ENCODE results near the gene SEMA4C. TPM values are rescaled to one million over a fixed set of nuclear protein-coding genes. Genes with fewer than 3 reads are reported as not detected.
A peak's percentile ranks its signal among the peaks of the same experiment; 100 is the strongest.

Gene SEMA4C
- total RNA-seq, 2 donors from 2014 or later: 17.0 to 18.0 TPM

DNA sequence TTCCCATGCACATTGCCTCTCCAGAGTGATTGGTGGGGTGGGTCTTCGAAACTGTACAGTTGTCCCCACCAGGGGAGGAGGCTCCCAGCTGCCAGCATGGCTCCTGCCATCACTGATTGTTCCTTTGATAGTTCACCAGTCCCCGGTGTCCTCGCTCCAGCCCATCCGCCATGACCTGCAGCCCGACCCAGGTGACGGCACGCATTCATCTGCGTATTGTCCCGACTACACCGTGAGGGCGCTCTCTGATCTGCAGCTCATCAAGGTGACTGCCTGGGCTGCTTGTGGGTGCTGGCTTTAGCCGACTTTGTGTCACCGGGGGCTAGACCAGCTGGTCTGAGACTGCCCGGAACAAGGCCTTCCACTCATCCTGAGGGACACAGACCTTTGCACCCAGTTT lies 41.4 kb downstream of the SEMA4C start:
- DNase-seq (ENCODE audit: low spot score): no peak
- no peak for ATAC-seq
- Mint-ChIP-seq H3K4me3 (no peak overlapping the region), H3K4me1 (ENCODE audit: low read depth in 2 of 2) (no peaks in the 10 kb centered on the region), H3K9me3 (no peaks in the 10 kb centered on the region), H3K36me3 (peaks cover 16% of the 10 kb centered on the region), H3K27me3 (no peaks in the 10 kb centered on the region), H3K27ac (peak overlapping the region; percentile 27 to 77)

DNA sequence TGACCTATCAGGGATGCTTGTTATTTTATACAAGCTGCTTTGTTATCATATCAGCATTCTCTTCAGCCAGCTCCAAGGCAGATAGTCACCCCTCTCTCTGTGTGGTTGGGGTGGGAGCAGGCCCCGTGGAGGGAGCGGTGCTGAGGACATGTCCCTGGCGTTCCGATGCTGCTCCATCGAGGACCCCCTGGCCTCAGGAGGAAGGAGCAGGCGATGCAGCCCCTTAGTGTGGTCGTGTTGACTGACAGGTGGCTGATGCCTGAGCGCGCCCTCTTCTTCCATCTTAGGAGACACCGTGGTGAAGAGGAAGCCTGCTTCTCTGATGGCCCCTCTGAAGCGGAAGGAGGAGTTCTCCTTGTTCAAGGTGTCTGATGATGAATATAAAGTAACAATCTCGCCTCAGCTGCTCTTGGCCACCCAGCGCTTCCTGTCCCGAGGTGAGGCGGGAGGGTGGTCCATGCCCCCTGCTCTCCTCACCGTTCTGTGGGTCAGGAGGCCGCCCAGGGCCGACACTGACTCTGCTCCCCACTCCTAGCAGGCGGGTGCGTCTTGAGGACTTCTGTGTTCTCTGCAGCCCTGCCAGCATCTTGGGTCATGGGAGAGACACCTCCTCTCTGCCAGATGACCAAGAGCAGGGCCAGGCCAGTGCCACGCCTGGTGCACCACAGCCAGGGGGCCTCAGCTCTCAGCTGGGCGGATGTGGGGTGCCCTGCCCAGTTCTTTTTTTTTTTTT lies 43.2 kb downstream of the SEMA4C start:
- no peak overlapping the region for H3K4me3 Mint-ChIP-seq
- no peaks in the 10 kb centered on the region for H3K9me3 Mint-ChIP-seq
- no peaks in the 10 kb centered on the region for H3K27me3 Mint-ChIP-seq
- ATAC-seq: no peak
- peaks cover 16% of the 10 kb centered on the region for H3K36me3 Mint-ChIP-seq
- DNase-seq (ENCODE audit: low spot score): no peak
- no peak overlapping the region for H3K27ac Mint-ChIP-seq
- H3K4me1 Mint-ChIP-seq (ENCODE audit: low read depth in 2 of 2): no peaks in the 10 kb centered on the region

DNA sequence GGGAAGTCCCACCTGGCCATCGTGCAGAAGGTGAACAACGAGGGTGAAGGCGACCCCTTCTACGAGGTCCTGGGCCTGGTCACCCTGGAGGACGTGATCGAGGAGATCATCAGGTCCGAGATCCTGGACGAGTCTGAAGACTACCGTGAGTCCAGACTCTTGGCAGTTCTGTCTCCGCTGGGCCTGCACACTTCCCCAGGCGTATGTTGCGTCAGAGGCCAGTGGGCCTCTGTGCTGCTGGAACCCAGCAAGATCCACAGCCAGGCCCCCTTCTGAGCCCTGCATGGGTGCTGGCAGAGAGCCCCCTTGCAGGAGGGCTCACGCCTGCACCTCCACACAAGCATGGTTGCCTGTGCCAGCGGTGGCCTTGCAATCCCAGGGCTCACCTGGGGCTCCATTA lies 44.8 kb downstream of the SEMA4C start:
- DNase-seq (ENCODE audit: low spot score) (no peak), ATAC-seq (no peak)
- no peaks in the 10 kb centered on the region for H3K27me3 Mint-ChIP-seq
- H3K4me3 Mint-ChIP-seq: no peak overlapping the region
- H3K4me1 Mint-ChIP-seq (ENCODE audit: low read depth in 2 of 2): peaks cover 11 to 14% of the 10 kb centered on the region in 2 donors
- H3K9me3 Mint-ChIP-seq: no peaks in the 10 kb centered on the region
- peaks cover 12% of the 10 kb centered on the region for H3K36me3 Mint-ChIP-seq
- no peak overlapping the region for H3K27ac Mint-ChIP-seq

DNA sequence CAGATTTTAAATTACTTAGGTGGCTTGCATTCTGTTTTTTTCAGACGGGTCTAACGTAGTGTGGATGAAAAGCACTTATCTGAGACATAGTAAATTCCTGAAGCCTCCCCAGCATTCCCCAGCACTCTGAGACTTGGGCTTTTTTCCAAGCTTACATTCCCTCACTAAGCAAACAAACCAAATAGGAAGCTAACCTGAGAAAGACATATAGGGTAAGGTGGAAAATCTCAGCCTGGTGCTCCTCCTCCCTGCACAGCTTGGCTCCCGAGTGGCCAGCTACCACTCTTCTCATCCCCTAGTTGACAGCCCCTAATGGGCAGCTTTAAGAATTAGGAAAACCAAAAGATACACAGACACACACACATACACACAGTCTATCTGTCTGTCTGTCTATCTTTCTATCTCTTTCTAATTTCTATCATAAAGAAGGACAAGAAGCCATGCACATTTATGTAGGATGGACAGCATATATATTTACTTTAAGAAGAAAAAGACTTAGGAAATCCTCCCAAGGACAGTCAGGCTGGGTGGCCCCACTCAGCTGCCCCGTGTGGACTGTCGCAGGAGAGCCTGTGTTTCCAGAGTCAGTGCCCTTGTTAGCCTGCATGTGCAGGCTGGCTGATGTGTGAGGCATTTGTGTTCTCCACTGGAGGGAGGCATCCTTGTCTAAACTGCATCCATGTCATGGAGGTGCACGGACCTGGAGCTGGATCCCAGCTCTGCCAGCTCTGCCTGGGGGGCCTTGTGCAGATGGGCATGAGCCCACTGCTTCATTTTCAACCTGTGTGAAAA lies 45.6 kb downstream of the SEMA4C start:
- DNase-seq (ENCODE audit: low spot score) (no peak), ATAC-seq (no peak)
- Mint-ChIP-seq H3K27ac (peak overlapping the region in 1 of 2 donors; percentile 47), H3K4me1 (ENCODE audit: low read depth in 2 of 2) (peaks cover 19 to 22% of the 10 kb centered on the region in 2 donors), H3K36me3 (peaks cover 6% of the 10 kb centered on the region), H3K4me3 (no peak overlapping the region), H3K9me3 (no peaks in the 10 kb centered on the region), H3K27me3 (no peaks in the 10 kb centered on the region)

DNA sequence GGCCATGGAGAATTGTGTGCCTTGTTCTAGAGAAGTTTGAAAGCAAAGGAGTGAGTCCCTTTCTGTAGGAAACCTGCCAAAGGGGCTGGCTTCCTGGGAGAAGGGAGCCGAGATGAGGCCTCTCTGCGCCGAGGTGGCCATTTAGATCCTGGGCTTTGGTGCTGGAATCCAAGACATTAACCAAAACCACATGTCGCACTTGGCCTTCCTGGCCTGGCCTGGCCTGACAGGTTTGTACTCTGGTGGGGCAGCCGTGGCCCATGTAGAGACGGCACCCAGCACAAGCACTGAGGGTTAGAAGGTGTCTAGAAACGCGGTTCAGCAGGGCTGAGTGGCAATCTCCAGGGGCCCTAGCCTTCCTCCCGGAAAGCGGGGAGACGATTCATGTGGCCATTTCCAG lies 46.7 kb downstream of the SEMA4C start:
- Mint-ChIP-seq H3K36me3 (peaks cover 4% of the 10 kb centered on the region), H3K4me3 (no peak overlapping the region), H3K27me3 (no peaks in the 10 kb centered on the region), H3K27ac (no peak overlapping the region), H3K9me3 (no peaks in the 10 kb centered on the region), H3K4me1 (ENCODE audit: low read depth in 2 of 2) (peaks cover 30 to 31% of the 10 kb centered on the region in 2 donors)
- ATAC-seq: no peak
- no peak for DNase-seq (ENCODE audit: low spot score)

DNA sequence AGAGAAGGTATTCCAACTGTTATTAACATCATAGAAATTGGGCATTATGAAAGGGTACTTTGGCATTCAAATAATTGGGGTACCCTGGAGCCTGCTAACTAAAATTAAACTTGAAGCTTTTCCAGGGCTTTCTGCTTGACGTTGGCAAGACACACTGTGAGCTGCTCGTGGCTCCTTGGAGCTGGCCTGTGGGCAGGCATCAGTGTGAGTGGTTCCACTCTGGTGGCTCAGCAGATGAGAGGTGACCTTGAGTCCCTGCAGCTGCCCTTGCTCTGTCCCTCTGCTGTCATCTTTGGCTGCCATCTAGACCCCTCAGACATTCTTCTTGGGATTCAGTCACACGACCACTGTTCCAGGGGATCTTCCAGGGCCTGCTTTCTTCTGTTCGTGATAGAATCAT lies 47.1 kb downstream of the SEMA4C start:
- DNase-seq (ENCODE audit: low spot score): no peak
- H3K4me3 Mint-ChIP-seq: no peak overlapping the region

DNA sequence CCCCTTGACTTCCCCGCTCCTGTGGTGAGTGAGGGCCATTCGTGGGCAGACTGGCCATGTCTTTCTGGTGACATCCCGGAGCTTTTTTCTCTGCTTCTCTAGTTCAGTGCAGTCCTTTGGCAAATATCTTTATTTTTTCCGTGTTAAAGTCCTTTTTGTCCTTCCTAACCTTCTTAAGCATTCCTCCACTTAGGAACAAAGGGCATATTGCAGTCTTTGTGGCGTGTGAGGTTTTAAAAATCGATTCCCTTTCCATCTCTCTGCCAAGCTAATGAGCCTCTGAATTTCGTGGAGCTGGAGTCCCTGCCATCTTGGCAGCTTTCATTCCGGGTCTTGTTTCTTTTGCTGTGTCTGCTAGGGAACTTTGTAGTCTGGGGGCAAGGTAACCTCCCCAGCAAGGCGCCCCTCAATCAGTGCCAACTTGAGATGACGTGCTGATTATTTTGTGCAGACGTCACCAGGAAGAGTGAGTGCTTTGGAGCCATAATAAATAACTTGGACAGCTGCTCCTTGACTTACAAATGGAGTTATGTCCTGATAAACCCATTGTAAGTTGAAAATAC lies 48.7 kb downstream of the SEMA4C start:
- H3K36me3 Mint-ChIP-seq: peaks cover 4% of the 10 kb centered on the region
- ATAC-seq (no peak), DNase-seq (ENCODE audit: low spot score) (no peak)
- H3K27me3 Mint-ChIP-seq: no peaks in the 10 kb centered on the region
- H3K4me3 Mint-ChIP-seq: no peak overlapping the region
- H3K27ac Mint-ChIP-seq: no peak overlapping the region
- H3K4me1 Mint-ChIP-seq (ENCODE audit: low read depth in 2 of 2): peaks cover 34 to 40% of the 10 kb centered on the region in 2 donors
- H3K9me3 Mint-ChIP-seq: no peaks in the 10 kb centered on the region

More for the DNA sequence above, 47.1 kb downstream of the SEMA4C start:
- peaks cover 4% of the 10 kb centered on the region for H3K36me3 Mint-ChIP-seq
- ATAC-seq: no peak
- peaks cover 32 to 35% of the 10 kb centered on the region in 2 donors for H3K4me1 Mint-ChIP-seq (ENCODE audit: low read depth in 2 of 2)
- no peaks in the 10 kb centered on the region for H3K9me3 Mint-ChIP-seq
- no peak overlapping the region for H3K27ac Mint-ChIP-seq
- no peaks in the 10 kb centered on the region for H3K27me3 Mint-ChIP-seq

DNA sequence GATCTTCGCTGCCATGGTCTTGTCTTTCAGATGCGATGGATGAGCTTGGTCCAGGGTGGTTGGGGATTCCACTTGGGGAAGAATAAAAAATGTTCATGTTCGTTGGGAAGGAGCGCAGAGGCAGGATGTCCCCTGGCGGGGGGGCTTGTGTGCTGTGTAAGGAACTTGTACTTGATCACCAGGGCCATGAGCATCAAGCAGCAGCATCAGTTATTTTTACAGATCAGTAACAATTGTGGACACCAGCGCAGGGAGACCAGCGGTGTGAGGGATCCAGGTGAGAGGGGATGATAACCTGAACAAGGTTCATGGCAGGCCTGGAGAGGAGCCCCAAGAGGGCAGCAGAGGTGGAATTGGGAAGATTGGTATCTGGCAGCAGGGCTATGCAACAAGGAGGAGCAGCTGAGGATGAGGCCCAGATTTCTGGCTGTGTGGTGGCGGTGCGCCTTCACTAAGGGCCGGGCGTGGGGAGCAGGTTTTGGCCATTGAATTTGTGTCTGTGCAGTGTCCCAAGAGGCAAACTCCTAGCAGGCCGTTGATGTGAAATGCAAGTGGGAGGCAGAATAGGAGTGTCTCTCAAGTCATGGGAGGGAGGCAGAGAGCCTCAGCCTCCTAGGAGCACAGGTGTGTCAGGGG lies 49.9 kb downstream of the SEMA4C start:
- peaks cover 4% of the 10 kb centered on the region for H3K36me3 Mint-ChIP-seq
- peaks cover 39 to 46% of the 10 kb centered on the region in 2 donors for H3K4me1 Mint-ChIP-seq (ENCODE audit: low read depth in 2 of 2)
- ATAC-seq: no peak
- no peak for DNase-seq (ENCODE audit: low spot score)
- H3K27ac Mint-ChIP-seq: peak overlapping the region in 1 of 2 donors; percentile 9
- H3K9me3 Mint-ChIP-seq: no peaks in the 10 kb centered on the region
- H3K4me3 Mint-ChIP-seq: peak overlapping the region; percentile 2
- H3K27me3 Mint-ChIP-seq: no peaks in the 10 kb centered on the region

DNA sequence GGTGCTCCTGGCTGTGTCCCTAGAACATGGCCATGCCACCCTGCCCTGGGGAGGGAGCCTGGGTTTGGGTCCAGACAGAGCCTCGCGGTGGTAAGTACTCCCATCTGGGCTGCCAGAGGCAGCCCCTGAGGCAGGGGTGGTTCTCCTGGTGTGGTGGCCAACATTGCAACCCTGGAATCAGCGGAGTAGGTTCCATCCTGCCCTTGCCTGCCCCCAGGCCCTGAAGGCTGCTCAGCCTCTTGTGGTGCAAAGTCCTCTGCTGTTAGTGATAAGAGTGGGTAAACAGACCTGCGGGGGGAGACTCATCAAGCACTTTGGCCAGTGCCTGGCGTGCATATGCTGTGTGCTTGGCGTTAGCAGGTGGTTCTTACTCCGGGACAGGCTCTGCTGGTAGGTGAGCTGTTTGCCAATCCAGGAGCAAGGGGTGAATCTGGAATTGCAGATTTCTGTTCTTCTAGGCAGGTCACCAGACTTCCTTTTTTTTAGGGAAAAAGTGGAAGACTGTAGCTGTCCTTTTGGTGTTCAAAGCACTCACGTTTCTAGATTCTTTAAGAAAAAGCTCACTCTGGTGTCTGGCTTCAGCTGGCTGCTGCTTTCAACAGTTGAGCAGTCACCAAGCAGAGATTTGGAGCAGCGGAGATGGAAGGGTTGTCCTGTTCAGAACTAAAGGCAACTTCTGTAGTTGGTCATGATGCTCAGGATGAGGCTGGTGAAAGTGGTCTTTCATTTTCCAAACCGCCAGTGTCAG lies 50.6 kb downstream of the SEMA4C start:
- Mint-ChIP-seq H3K27ac (peak overlapping the region in 1 of 2 donors; percentile 9), H3K9me3 (no peaks in the 10 kb centered on the region), H3K27me3 (no peaks in the 10 kb centered on the region), H3K4me3 (peak overlapping the region; percentile 85), H3K36me3 (peaks cover 4% of the 10 kb centered on the region), H3K4me1 (ENCODE audit: low read depth in 2 of 2) (peaks cover 42 to 49% of the 10 kb centered on the region in 2 donors)
- DNase-seq (ENCODE audit: low spot score): no peak
- ATAC-seq: no peak

DNA sequence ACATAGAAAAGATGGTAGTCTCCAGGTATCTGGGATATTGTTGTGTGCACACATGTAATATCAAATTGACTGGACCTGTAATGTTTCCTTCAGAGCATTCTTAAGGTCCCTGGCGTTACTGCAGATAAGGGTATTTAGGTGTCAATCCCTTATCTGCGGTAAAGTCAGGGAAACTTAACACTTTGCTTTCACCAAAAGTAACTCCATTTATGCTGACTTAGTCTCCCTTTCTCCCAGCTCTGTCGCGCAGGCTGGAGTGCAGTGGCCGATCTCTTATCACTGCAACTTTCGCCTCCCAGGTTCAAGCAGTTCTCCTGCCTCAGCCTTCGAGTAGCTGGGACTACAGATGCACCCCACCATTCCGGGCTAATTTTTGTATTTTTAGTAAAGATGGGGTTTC lies 52.0 kb downstream of the SEMA4C start:
- Mint-ChIP-seq H3K9me3 (no peaks in the 10 kb centered on the region), H3K36me3 (peaks cover 4% of the 10 kb centered on the region), H3K27ac (peak overlapping the region in 1 of 2 donors; percentile 41), H3K27me3 (no peaks in the 10 kb centered on the region), H3K4me1 (ENCODE audit: low read depth in 2 of 2) (peaks cover 43 to 49% of the 10 kb centered on the region in 2 donors), H3K4me3 (peak overlapping the region; percentile 85)
- ATAC-seq (no peak), DNase-seq (ENCODE audit: low spot score) (no peak)

DNA sequence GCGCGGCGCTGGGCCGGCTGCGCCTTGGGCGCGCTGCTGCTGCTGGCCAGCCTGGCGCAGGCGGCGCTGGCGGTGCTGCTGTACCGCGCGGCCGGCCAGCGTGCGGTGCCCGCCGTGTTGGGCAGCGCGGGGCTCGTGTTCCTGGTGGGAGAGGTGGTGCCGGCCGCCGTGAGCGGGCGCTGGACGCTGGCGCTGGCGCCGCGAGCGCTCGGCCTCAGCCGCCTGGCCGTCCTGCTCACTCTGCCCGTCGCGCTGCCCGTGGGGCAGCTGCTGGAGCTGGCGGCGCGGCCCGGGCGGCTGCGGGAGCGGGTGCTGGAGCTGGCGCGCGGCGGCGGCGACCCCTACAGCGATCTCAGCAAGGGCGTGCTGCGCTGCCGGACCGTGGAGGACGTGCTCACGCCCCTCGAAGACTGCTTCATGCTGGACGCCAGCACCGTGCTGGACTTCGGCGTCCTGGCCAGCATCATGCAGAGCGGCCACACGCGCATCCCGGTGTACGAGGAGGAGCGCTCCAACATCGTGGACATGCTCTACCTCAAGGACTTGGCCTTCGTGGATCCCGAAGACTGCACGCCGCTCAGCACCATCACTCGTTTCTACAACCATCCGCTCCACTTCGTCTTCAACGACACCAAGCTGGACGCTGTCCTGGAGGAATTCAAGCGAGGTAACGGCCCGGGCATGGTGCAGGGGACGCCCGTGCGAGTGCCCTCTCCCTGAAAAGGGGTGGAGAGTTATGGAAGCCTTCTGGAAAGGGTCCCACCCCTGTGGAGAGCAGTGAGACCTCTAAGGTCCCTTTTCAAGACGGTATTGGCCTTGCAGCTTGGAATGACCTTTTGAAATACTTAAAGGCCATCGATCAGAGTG lies 52.8 kb downstream of the SEMA4C start:
- ATAC-seq (no peak), DNase-seq (ENCODE audit: low spot score) (no peak)
- H3K4me3 Mint-ChIP-seq: peak overlapping the region; percentile 85
- H3K27ac Mint-ChIP-seq: peak overlapping the region in 1 of 2 donors; percentile 41
- H3K9me3 Mint-ChIP-seq: no peaks in the 10 kb centered on the region
- H3K36me3 Mint-ChIP-seq: peaks cover 4% of the 10 kb centered on the region
- no peaks in the 10 kb centered on the region for H3K27me3 Mint-ChIP-seq
- peaks cover 46 to 49% of the 10 kb centered on the region in 2 donors for H3K4me1 Mint-ChIP-seq (ENCODE audit: low read depth in 2 of 2)

DNA sequence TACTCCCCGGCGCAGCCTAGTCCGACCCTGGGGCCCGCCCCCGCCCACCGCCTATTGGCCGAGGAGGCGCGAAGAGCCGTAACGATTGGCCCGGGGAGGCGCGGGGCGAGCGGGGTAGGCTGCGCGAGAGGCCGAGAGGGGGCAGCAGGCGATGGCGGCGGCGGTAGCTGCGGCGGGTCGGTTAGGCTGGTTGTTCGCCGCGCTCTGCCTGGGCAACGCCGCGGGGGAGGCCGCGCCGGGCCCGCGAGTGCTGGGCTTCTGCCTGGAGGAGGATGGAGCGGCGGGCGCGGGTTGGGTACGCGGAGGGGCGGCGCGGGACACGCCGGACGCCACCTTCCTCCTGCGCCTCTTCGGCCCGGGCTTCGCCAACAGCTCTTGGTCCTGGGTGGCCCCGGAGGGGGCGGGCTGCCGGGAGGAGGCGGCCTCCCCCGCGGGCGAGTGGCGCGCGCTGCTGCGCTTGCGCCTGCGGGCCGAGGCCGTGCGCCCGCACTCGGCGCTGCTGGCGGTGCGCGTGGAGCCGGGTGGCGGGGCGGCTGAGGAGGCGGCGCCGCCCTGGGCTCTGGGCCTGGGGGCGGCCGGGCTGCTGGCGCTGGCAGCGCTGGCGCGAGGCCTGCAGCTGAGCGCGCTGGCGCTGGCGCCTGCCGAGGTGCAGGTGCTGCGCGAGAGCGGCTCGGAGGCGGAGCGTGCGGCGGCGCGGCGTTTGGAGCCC lies 53.6 kb downstream of the SEMA4C start, which contains the start of gene CNNM3:
CNNM3 (plus strand) TSS at position 142 of the 709 bp plus-strand sequence; CDS start at position 152, 10 bp downstream.
- Mint-ChIP-seq H3K4me3 (peak within 1 kb of the TSS; percentile 90), H3K9me3 (no peaks in the 10 kb centered on the region), H3K36me3 (peaks cover 4% of the 10 kb centered on the region), H3K27me3 (no peaks in the 10 kb centered on the region), H3K27ac (peak within 1 kb of the TSS; percentile 33 to 73), H3K4me1 (ENCODE audit: low read depth in 2 of 2) (peaks cover 44 to 46% of the 10 kb centered on the region in 2 donors)
- DNase-seq (ENCODE audit: low spot score): peak; percentile 99
- peak; percentile 96 for ATAC-seq
